ENCODE results near the gene SGF29.
"Not testable (repeated sequence)": the region's sequence is repeated elsewhere in the genome, so short reads cannot be mapped to it uniquely, and the experiment has no call there.

The SGF29 gene

DNA sequence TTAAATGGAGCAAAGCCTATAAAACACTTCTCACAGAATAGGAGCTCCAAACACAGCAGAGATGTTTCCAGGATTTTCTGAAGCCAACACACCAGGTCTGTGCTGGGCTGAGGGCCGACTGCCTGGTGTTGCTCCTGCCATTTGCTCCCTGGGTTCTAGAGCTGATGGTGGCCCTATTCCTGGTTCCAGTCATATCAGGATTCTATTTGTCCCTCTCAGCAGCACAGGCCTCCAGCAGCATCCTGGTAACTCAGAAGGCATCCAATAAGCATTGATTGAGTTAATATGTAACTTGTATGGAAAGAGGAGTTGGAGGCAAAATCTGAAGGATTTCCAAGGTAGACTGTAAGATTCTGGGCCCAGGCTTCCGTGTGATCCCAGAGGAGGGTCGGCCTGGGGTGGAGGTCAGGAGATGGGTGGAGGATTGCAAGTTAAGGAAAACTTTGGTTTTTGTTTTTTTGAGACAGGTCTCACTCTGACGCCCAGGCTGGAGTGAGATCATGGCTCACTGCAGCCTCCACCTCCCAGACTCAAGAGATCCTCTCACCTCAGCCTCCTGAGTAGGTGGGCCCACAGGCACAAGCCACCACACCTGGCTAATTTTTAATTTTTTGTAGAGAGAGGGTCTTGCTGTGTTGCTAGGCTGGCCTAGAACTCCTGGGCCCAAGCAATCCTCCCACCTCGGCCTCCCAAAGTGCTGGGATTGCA is 20.6 kb upstream of the SGF29 start:
- no peak for DNase-seq (ENCODE audit: low read depth in 2 of 2)

DNA sequence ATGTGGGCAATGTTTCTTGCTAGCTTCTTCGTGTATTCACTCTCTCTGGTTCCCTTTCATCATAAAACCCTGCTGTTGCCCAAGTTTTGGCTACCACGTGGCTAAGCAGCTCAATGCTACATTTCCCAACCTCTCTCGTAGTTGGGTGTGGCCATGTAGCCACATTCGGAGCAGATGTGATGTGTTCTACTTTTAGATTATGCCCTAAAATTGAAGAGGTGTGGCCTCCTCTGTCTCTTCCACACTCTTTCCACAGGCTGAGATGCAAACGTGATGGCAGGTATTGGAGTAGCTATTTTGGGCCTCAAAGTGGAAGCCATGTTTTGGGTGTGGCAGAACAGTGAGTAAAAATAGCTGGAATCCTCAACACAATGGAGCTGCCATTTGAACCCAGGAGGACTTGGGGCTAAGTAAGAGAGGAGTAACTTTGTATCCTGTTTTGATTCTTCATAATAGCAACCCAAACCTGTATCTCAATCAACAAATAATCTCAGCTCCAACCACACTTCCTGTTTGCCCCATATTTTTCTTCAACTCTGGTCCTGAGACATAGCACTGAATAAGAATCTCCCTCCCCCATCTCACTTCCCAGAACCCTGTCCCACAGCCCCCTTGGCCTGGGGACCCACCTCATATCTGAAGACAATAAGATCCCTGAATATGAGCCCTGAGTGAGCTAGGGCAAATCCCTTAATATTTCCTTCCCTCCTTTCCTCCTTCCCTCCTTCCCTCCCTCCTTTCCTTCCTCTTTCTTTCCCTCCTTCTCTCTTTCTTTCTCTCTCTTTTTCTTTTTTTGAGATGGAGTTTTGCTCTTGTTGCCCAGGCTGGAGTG is 19.0 kb upstream of the SGF29 start:
- DNase-seq (ENCODE audit: low read depth in 2 of 2): no peak

- no peak for DNase-seq (ENCODE audit: low read depth in 2 of 2)
Observed at GRCh38 chr16:28537076-28537475, 16.6 kb upstream of the SGF29 start.

DNA sequence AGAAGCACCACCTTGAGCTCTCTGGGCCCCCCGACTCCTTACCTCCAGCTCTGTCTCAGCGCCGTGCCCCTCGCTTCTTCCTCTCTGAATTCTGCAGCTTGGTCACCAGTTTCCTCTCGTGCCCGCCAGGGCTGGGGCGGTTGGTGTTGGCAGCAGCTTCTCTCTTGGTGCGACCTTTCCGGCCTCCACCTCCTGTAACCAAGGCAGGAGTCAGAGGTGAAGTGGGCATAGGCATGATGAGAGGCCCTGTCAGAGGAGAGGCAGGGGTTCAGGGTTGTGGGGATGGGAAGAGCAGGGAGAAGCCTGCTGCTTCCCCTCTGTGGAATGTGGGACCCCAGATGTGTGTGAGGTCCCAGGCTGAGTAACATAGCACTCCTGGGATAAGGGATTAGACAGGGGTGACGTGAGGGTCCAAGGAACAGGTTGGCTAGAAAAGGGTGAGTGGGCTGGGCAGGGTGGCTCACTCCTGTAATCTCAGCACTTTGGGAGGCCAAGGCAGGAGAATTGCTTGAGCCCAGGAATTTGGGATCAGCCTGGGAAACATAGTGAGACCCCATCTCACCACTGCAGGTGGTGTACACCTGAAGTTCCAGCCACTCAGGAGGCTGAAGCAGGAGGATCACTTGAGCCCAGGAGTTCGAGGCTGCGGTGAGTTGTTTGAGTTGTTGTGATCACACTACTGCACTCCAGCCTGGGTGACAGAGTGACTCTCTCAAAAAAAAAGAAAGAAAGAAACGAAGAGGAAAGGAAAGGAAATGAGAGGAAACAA is 15.6 kb upstream of the SGF29 start:
- no peak for DNase-seq (ENCODE audit: low read depth in 2 of 2)

DNA sequence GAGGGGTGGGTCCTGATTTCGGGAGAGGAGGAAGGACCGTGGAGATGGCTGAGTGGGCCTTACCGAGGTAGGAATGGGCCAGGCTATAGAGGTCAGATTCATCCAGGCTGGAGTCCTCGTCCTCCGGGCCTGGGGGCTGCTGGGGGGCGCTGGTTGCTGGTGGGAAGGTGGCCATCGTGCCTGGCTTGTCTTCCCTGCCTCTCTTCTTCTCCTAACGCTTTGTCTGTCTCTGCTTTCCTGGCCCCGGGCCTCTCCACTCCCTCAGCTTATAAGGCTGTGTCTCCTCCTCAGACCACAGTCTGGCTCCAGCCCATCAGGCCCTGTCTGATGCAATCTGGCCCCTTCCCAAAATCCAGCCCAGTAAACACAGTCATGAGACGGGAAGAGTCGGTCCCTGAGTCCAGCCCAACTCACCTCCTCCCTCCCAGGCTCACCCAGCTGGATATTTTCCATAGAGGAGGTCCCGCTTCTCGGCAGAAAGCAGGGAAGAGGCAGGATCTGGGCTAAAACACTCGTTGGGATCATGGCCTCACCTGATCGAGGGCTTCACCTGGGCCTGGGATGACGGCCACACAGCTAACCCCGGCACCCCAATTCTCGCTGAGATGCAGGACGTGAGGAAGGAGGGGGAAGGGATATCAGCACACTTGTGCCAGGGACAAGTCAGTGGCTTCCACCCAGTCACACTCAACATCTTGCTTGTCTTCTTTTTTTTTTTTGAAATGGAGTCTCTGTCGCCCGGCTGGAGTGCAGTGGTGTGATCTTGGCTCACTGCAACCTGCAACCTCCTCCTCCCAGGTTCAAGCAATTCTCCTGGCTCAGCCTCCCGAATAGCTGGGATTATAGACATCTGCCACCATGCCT is 14.8 kb upstream of the SGF29 start, which contains the start of gene NUPR1:
Gene NUPR1 (minus strand): TSS at position 242 of the 864 bp plus-strand sequence. CDS start 67 bp downstream, at position 175.
- no peak for DNase-seq (ENCODE audit: low read depth in 2 of 2)

- no peak for DNase-seq (ENCODE audit: low read depth in 2 of 2)
Observed at GRCh38 chr16:28540346-28540745, 13.4 kb upstream of the SGF29 start.

GRCh38 chr16:28542646-28543045 is 11.1 kb upstream of the SGF29 start:
- DNase-seq (ENCODE audit: low read depth in 2 of 2): no peak

GRCh38 chr16:28543072-28543471 is 10.6 kb upstream of the SGF29 start:
- no peak for DNase-seq (ENCODE audit: low read depth in 2 of 2)

GRCh38 chr16:28544998-28545397 is 8.7 kb upstream of the SGF29 start:
- DNase-seq (ENCODE audit: low read depth in 2 of 2): no peak

- DNase-seq (ENCODE audit: low read depth in 2 of 2): not testable (repeated sequence)
Observed at GRCh38 chr16:28545964-28546363, 7.8 kb upstream of the SGF29 start.

GRCh38 chr16:28546626-28547025 is 7.1 kb upstream of the SGF29 start:
- DNase-seq (ENCODE audit: low read depth in 2 of 2): no peak

DNA sequence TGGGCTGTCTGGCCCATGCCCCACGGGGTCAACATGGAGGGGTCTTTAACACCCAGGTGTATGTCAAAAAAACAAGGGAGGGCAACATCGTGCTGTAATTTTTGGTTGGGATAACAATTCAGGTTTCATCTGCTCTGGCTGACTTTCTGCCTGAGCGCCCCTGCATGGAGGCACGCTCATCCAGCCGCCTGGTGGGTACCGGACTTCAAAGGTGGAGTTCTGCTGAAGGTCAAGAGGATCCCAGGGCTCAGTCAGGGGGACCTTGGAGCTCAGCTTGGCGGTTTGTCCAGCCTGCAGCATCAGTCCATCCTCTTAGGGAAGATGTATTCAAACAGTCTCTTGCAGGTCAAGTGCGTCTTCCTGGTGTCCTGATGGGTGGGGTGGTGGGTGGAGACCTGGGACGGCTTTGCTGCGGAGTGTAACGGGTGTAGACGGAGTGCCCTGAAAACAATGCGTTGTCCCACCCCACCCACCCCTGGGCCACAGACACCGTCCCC is 5.4 kb upstream of the SGF29 start:
- no peak for DNase-seq (ENCODE audit: low read depth in 2 of 2)

DNA sequence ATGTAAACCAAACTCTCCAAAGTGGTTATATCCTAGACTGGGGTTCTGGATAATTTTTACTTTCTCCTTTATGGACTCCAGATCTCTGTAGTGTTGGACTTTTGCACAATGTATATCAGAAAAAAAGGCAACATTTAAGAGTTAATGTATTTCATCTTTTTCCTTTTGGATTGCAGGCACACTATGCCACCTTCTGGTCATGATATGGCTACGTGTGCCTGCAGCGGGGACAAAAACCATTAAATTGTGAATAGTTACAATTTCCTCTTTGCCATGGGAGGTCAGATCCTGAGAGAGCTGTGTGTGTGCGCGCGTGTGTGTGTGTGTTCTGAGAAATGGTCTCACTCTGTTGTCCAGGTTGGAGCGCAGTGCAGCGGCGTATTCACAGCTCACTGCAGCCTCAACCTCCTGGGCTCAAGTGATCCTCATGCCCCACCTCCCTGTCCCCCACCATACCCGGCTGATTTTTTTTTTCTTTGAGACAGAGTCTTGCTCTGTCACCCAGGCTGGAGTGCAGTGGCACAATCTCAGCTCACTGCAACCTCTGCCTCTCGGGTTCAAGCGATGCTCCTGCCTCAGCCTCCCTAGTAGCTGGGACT is 4.3 kb upstream of the SGF29 start:
- DNase-seq (ENCODE audit: low read depth in 2 of 2): no peak

- DNase-seq (ENCODE audit: low read depth in 2 of 2): no peak
Observed at GRCh38 chr16:28554634-28555423, 1.1 kb downstream of the SGF29 start.

DNA sequence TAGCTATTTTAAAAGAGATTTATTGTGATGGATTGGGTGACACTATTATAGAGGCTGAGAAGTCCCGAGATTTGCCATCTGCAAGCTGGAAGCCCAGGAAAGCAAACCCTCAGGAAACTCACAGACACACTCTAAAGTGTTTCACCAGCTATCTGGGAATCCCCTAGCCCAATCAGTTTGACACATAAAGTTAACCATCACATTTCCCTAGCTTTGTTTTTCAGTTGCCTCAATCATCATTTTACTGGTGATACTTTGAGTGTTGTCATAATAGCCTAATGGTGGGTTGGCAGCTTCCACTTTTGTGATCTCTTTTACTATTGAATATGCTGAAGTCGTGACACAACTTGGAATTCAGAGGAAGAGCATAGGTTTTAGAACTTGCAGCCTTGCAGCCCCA is 1.8 kb downstream of the SGF29 start:
- no peak for DNase-seq (ENCODE audit: low read depth in 2 of 2)

DNA sequence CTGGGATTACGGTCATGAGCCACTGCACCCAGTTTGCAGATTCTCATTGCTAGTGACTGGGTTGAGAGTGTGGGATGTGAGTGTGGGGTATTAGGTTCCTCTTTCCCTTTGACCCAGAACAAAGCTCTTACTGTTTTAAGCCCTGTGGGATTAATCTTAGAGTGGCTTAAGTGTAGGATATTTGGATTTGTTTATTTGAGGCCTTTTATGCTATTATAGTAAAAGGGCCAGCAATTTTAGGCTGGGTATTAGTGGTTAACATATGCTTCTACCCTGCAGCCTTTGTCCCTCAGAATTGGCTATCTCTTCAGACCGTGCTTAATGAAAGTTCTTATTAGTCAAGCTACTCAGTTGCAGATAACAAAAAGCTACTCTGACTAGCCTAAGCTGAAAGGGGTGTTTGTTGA is 3.2 kb downstream of the SGF29 start:
- DNase-seq (ENCODE audit: low read depth in 2 of 2): no peak

GRCh38 chr16:28558456-28558855 is 4.7 kb downstream of the SGF29 start:
- no peak for DNase-seq (ENCODE audit: low read depth in 2 of 2)

DNA sequence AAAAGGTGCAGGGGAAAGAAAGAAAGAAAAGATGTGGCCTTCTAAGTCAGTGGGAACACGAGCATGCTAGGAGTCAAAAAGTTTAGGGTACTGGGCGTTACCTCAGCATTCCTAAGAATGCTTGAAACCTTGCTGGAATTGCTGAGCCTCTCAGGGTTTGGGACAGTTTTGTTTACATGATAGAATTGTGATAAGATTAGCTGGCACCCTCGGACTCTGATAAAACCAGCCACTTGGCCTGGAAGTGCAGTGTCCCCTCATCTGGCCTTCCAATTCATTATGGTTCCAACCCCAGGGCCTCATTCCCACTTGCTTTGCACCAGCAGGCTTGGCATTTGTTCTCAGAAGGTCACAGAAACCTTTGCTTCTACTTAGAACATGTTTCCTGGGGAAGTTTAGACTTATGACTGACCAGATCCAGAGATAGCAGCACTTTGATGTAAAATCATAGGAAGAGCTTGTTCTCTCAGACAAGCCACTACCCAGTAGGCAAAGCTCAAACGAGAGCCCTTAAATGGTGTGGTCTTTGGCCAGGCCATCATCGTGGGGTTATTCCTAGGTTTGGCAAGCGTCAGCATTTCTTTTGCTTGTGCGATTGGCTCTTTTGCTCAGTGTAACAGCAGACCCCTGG is 8.0 kb downstream of the SGF29 start:
- DNase-seq (ENCODE audit: low read depth in 2 of 2): no peak

DNA sequence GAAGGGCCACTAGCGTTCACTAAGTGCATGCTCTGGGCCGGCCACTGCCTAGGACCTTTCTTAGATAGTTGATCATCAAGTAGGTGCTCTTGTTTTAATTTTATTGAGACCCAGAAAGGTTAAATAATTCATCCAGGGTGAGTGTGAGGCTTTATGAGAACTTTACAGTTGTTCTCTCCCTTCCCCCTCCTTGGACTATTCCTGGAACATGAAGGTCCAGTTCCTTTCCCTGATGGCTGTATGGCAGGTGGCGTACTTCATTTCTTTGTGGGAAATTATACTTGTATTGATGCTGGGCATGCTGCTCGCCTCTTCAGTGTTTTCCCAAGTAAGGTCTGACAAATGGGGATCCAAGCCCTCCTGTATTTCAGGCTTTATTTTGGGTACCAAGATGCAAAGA is 8.5 kb downstream of the SGF29 start:
- DNase-seq (ENCODE audit: low read depth in 2 of 2): no peak

GRCh38 chr16:28563218-28563617 is 9.5 kb downstream of the SGF29 start:
- no peak for DNase-seq (ENCODE audit: low read depth in 2 of 2)

Data from stimulated activated CD8-positive, alpha-beta memory T cell treated with anti-CD3 and anti-CD28 coated beads, Interleukin-2, amount 100 ng/mL, for 1 hour (primary cell).